H1 (cell line): ENCODE results near the gene AIMP1. TPM values are rescaled to one million over a fixed set of nuclear protein-coding genes. Genes with fewer than 3 reads are reported as not detected.

ENCODE experiments used
- CTCF ChIP-seq, 3 experiments: IDR thresholded peaks; 1 replicate in 2 of 3; 2 replicates in 1 of 3; pipeline versions ENCODE4 v1.5.1 to v1.6.1; 2011; ENCODE audit warnings: low read length in 3 of 3, mild to moderate bottlenecking in 3 of 3, inconsistent platforms in 2 of 3, low read depth in 1 of 3, moderate library complexity in 1 of 3; ENCODE audit not compliant: insufficient read depth in 1 of 3; ENCODE audit errors: control extremely low read depth in 1 of 3
- polyA plus RNA-seq, 7 experiments: library from polyadenylated mRNA; depleted of rRNA in 3 of 7; stranded (reverse) in 5 of 7; unstranded in 2 of 7; fragments of >200 nt in 5 of 7; fragments of 200-250 nt in 2 of 7; gene quantifications; 1 replicate in 5 of 7; 2 replicates in 1 of 7; 4 replicates in 1 of 7; pipeline versions ENCODE4 v1.2.1 to v1.2.3, GENCODE V29; 2011 to 2013; ENCODE audit warnings: missing spikeins in 2 of 7, mixed read lengths in 2 of 7
- total RNA-seq: library from RNA; stranded (reverse); fragmentation: NEBNext Ultra II Directional; extraction: Animal tissue kit (Norgen Biotek cat#: 25700); gene quantifications from 2 replicates; pipeline ENCODE4 v1.2.1, GENCODE V29; 2021

Gene AIMP1
- total and polyA plus RNA-seq, 2 of the 8 experiments (the other 6 are each of a cell fraction or from before 2014, with no cell fraction given), result 7.9 to 54.6 TPM

DNA sequence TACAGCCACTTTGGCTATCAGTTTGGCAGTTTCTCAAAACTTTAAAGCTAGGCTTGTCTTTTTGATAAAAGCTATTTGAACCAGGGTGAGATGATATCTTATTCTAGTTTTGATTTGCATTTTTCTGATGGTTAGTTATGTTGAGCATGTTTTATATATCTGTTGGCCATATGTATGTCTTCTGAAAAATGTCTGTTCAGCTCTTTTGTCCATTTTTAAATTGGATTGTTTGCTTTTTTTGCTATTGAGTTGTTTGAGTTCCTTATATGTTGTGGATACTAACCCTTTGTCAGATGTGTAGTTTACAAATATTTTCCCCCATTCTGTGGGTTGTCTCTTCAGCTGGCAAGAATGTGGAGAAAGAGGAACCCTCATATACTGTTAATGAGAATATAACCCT, 63.8 kb downstream of the AIMP1 start (continued):
- TF ChIP-seq CTCF (IDR thresholded peaks at IDR 0.05; ENCODE audit: control extremely low read depth in 1 of 3, insufficient read depth in 1 of 3, low read depth in 1 of 3, low read length in 3 of 3), result no peak
